ENCODE results near the gene ZNF618.

ZNF618 gene

GRCh38 chr9:113888976-113889375 lies 12.9 kb downstream of the ZNF618 start:
- Histone ChIP-seq H3K27ac (no peak overlapping the region), H3K27me3 (replicated peaks) (no peaks in the 10 kb centered on the region), H3K4me3 (ENCODE audit: low read depth, low read length) (no peak overlapping the region), H3K36me3 (replicated peaks) (peaks cover 2% of the 10 kb centered on the region)
- no peak for TF ChIP-seq CTCF (IDR thresholded peaks at IDR 0.05; ENCODE audit: low read depth, low read length, missing control alignments)
- in situ Hi-C loops (cut with HindIII; ENCODE audit: low pct_ligation_motif_present, low sequenced_read_pairs), result no loop called here
- no peak for DNase-seq

DNA sequence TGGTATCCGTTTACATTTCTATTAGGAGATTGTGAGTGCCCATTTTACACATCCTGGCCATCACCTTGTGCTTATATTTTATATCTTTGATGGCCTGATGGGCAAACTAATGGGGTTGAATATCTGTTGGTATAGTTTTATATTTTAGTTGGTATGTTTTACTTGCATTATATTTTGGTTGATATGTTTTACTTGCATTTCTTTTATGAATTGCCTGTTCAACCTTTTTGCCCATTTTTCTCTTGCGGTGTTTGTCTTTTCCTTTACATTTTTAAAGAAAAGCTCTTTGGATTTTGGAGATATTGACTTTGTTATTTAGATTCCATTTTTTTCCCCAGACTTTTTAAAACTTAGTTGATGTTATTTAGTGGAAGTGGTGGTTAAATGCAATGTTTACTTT lies 14.6 kb downstream of the ZNF618 start:
- DNase-seq, result no peak
- H3K36me3 ChIP-seq (replicated peaks), result peaks cover 2% of the 10 kb centered on the region
- no peaks in the 10 kb centered on the region for H3K27me3 ChIP-seq (replicated peaks)
- H3K27ac ChIP-seq, result no peak overlapping the region
- no peak for TF ChIP-seq CTCF (IDR thresholded peaks at IDR 0.05; ENCODE audit: low read depth, low read length, missing control alignments)
- in situ Hi-C loops (cut with HindIII; ENCODE audit: low pct_ligation_motif_present, low sequenced_read_pairs), result no loop called here
- no peak overlapping the region for H3K4me3 ChIP-seq (ENCODE audit: low read depth, low read length)

DNA sequence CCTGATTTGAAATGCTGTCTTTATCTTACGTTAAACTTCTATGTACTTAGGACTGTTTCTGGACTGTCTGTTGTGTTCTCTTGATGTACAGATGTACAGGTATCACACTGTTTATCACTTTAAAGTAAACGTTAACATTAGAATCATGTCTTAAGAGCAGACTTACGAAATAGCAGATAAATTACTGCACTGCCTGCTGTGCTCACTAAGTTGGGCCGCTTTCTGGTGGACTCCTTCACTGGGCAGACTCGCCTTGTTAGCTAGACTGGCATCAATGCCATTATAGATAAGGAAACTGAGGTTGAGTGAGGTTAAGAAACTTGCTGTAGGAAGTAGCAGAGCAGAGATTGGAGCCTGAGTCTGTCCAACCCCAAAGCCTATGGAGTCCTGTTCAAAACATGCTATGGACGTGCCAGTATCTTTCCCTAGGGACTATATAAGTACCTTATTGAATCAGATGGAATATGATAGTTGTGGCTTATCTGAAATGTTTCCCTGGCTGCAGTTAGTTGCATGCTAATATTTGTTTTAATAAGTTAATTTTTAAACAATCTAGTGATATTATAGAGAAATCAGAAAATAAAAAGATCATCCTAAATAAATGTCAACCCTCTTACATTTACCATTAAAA lies 16.9 kb downstream of the ZNF618 start:
- Histone ChIP-seq H3K4me3 (ENCODE audit: low read depth, low read length) (no peak overlapping the region), H3K27me3 (replicated peaks) (no peaks in the 10 kb centered on the region), H3K36me3 (replicated peaks) (peaks cover 2% of the 10 kb centered on the region), H3K27ac (no peak overlapping the region)
- no peak for TF ChIP-seq CTCF (IDR thresholded peaks at IDR 0.05; ENCODE audit: low read depth, low read length, missing control alignments)
- no peak for DNase-seq
- in situ Hi-C loops (cut with HindIII; ENCODE audit: low pct_ligation_motif_present, low sequenced_read_pairs), result no loop called here

GRCh38 chr9:113894166-113894565 lies 18.1 kb downstream of the ZNF618 start:
- in situ Hi-C loops (cut with HindIII; ENCODE audit: low pct_ligation_motif_present, low sequenced_read_pairs), result no loop called here
- Histone ChIP-seq H3K4me3 (ENCODE audit: low read depth, low read length) (no peak overlapping the region), H3K27me3 (replicated peaks) (no peaks in the 10 kb centered on the region), H3K27ac (no peak overlapping the region), H3K36me3 (replicated peaks) (peaks cover 2% of the 10 kb centered on the region)
- no peak for TF ChIP-seq CTCF (IDR thresholded peaks at IDR 0.05; ENCODE audit: low read depth, low read length, missing control alignments)
- DNase-seq, result no peak

GRCh38 chr9:113895526-113895925 lies 19.4 kb downstream of the ZNF618 start:
- no peak overlapping the region for H3K4me3 ChIP-seq (ENCODE audit: low read depth, low read length)
- no peak for TF ChIP-seq CTCF (IDR thresholded peaks at IDR 0.05; ENCODE audit: low read depth, low read length, missing control alignments)
- no peak for DNase-seq
- H3K36me3 ChIP-seq (replicated peaks), result peaks cover 1% of the 10 kb centered on the region
- no peak overlapping the region for H3K27ac ChIP-seq
- in situ Hi-C loops (cut with HindIII; ENCODE audit: low pct_ligation_motif_present, low sequenced_read_pairs), result no loop called here
- H3K27me3 ChIP-seq (replicated peaks), result no peaks in the 10 kb centered on the region

DNA sequence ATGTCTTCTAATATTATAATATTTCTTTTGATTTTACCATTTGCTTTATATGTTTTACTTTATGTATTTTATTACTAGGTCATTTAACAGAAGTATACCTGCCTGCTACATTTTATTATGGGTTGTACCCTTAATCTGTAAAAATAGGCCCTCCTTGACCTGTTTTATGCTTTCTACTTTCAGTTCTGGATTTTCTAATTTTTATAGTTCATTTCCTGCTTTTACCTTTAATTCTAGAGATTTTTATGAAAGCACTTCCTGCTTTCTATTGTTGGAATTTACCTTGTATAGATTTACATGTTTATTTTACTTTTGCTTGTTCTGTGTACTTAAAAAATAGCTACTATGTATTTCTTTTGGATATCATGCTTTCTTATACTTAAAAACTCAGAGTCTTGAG lies 20.6 kb downstream of the ZNF618 start:
- H3K36me3 ChIP-seq (replicated peaks), result no peaks in the 10 kb centered on the region
- no peak for TF ChIP-seq CTCF (IDR thresholded peaks at IDR 0.05; ENCODE audit: low read depth, low read length, missing control alignments)
- no peak overlapping the region for H3K4me3 ChIP-seq (ENCODE audit: low read depth, low read length)
- no peaks in the 10 kb centered on the region for H3K27me3 ChIP-seq (replicated peaks)
- DNase-seq, result no peak
- no peak overlapping the region for H3K27ac ChIP-seq
- in situ Hi-C loops (cut with HindIII; ENCODE audit: low pct_ligation_motif_present, low sequenced_read_pairs), result no loop called here
